DOHH2 (cell line): ENCODE measurements around the gene HSH2D.

Experiments
- CTCF ChIP-seq: fragments of 200-600 bp; sonication (generic); IDR thresholded peaks from one replicate; pipeline ENCODE4 v1.5.1; 2014; ENCODE audit warnings: antibody characterized with exemption, mild to moderate bottlenecking, low read depth, low read length; ENCODE audit not compliant: poor library complexity, severe bottlenecking
- EZH2phosphoT487 ChIP-seq: fragments of 200-600 bp; sonication (generic); IDR thresholded peaks from 2 replicates; pipeline ENCODE4 v1.6.1; 2017; ENCODE audit warnings: borderline replicate concordance, mild to moderate bottlenecking, antibody characterized with exemption, low read length, moderate library complexity, mixed read lengths

GRCh38 chr19:16205205-16206045 lies 61.9 kb downstream of the HSH2D start:
- TF ChIP-seq CTCF: no peak
- TF ChIP-seq EZH2phosphoT487: no peak
